Transverse colon (tissue), 3 donors: Measurements from ENCODE around the gene CDK5RAP3.

Experiments used
- POLR2A ChIP-seq: fragments of 450-650 bp; IDR thresholded peaks from one replicate; pipeline ENCODE4 v1.6.1; 2016; ENCODE audit warnings: antibody characterized with exemption, mild to moderate bottlenecking, moderate library complexity
- TF ChIP-seq, protein P1 (sequence below), 5 experiments: fragments of 200-600 bp in 3 of 5; fragments of 450-650 bp in 2 of 5; sonication (generic) in 3 of 5; IDR thresholded peaks; 1 replicate in 2 of 5; 2 replicates in 3 of 5; pipeline ENCODE4 v1.5.1; 2016 to 2017; ENCODE audit warnings: antibody characterized with exemption in 5 of 5, inconsistent platforms in 3 of 5, mild to moderate bottlenecking in 2 of 5, moderate library complexity in 1 of 5

DNA sequence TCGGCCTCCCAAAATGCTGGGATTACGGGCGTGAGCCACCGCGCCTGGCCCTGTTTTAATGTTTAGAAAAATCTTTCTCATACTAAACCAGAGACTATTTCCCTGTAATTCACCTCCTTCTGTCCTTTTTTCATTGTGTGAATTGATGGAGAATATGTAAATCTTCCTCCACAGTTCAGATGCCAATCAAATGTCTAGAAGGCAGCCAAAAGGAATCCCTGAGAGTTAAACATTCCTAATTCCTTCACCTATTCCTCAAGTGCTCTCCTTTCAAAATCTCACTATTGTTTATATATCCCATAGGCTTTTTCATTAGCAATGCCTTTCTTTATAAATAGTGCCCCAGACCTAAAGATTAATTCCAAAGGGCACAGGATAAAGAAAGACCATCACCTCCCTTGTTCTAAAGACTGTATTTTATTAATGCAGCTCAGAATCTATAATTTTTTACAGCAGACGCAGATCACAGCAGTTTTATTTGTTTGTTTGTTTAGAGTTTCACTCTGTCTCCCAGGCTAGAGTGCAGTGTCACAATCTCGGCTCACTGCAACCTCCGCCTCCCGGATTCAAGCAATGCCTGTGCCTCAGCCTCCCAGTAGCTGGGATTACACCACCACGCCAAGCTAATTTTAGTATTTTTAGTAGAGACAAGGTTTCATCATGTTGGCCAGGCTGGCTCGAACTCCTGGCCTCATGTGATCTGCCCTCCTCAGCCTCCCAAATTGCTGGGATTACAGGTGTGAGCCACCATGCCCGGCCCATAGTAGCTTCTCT is 36.2 kb downstream of the CDK5RAP3 start:
- TF ChIP-seq, protein P1, sequence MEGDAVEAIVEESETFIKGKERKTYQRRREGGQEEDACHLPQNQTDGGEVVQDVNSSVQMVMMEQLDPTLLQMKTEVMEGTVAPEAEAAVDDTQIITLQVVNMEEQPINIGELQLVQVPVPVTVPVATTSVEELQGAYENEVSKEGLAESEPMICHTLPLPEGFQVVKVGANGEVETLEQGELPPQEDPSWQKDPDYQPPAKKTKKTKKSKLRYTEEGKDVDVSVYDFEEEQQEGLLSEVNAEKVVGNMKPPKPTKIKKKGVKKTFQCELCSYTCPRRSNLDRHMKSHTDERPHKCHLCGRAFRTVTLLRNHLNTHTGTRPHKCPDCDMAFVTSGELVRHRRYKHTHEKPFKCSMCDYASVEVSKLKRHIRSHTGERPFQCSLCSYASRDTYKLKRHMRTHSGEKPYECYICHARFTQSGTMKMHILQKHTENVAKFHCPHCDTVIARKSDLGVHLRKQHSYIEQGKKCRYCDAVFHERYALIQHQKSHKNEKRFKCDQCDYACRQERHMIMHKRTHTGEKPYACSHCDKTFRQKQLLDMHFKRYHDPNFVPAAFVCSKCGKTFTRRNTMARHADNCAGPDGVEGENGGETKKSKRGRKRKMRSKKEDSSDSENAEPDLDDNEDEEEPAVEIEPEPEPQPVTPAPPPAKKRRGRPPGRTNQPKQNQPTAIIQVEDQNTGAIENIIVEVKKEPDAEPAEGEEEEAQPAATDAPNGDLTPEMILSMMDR (IDR thresholded peaks at IDR 0.05) = no peak
- TF ChIP-seq POLR2A = no peak
